ENCODE data around the gene TIMM44.

DNA sequence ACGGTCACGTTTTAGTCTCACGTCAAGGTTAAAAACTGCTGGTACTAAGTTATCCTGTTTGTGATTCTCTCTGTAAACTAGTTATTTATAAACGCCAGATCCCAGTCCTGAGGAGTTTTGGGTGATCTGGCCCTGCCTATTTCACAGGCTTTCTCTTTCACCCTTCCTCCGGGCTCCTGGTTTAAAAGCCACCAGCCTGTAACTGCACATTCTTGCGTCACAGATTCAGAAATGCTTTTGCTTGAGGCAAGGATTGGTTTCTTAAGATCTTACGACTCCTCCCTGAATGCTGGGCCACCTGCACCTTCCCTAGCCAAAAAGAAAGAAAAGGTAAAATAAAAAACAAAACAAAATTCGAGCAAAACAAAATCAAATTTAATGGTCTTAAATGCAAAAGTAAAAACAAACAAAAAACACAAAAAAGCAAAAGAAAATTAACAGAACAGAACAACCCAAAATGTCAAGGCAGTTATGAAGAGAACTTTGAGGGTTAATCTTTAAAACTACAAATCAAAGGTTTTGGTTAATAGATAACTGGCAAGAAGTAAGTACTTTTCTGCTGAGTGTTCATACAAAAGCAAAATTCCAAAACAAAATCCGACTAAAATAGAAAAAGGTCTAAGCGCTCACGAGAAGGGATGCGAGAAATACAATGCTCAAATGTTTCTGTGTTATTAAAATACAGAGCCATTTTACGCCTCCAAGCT lies 18.6 kb upstream of the TIMM44 start:
- TF ChIP-seq EZH2 (IDR thresholded peaks at IDR 0.05) = no peak
- TF ChIP-seq, protein P1, sequence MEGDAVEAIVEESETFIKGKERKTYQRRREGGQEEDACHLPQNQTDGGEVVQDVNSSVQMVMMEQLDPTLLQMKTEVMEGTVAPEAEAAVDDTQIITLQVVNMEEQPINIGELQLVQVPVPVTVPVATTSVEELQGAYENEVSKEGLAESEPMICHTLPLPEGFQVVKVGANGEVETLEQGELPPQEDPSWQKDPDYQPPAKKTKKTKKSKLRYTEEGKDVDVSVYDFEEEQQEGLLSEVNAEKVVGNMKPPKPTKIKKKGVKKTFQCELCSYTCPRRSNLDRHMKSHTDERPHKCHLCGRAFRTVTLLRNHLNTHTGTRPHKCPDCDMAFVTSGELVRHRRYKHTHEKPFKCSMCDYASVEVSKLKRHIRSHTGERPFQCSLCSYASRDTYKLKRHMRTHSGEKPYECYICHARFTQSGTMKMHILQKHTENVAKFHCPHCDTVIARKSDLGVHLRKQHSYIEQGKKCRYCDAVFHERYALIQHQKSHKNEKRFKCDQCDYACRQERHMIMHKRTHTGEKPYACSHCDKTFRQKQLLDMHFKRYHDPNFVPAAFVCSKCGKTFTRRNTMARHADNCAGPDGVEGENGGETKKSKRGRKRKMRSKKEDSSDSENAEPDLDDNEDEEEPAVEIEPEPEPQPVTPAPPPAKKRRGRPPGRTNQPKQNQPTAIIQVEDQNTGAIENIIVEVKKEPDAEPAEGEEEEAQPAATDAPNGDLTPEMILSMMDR (IDR thresholded peaks at IDR 0.05) = no peak
- TF ChIP-seq EZH2phosphoT487 (IDR thresholded peaks at IDR 0.05) = no peak
